Occipital lobe (tissue), 2 donors: ENCODE measurements around the gene RANBP10. TPM values are rescaled to one million over a fixed set of nuclear protein-coding genes. Genes with fewer than 3 reads are reported as not detected.
"Not testable (repeated sequence)": the region's sequence is repeated elsewhere in the genome, so short reads cannot be mapped to it uniquely, and the experiment has no call there.

Experiments
- DNase-seq: peaks from one replicate; lab custom pipeline; 2025; lab: John Stamatoyannopoulos, UW
- total RNA-seq: library from RNA; depleted of rRNA; stranded (reverse); fragments of >200 nt; gene quantifications from one replicate; pipeline ENCODE4 v1.2.3, GENCODE V29; 2014

Gene RANBP10
- total RNA-seq = 4.4 TPM

DNA sequence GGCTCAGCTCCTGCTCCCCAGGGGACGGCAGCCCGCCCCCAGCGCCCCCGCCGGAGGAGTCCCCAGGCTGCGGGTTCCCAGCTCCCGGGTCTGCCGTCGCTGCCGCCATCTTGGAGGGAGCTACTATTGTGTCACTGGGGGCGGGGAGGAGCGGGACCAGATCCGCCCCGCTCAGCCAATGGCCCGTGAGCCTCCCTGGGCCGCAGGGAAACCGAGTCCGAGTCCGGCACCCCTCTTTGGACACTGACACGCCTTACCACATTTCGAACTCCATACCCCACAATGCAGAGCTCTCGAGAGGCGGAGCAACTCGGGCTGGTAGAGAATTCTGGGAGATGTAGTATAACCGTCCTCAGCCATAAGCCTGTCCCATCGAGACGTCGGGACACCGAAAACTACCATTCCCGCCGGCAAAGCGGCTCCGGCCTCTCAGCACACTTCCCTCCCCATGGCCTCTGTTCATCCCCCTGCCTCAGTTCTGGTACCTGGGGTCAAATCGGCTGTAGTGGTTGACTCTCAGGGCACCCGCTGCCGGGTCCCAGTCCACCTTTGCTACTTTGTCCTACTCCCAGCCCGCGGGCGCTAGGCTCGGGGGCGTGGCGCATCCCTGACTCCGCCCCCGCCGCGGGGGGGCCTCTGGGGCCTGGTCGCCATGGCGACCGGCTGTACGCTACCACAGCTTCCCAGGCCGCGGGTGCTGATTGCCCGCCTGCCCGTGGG is at the start of gene RANBP10, which contains the start of gene TSNAXIP1:
TSS of gene RANBP10 (minus strand) at position 133 of the 720 bp plus-strand sequence. CDS start at position 109, 24 bp downstream.
TSS of gene TSNAXIP1 (plus strand) at position 462 of the 720 bp plus-strand sequence. CDS start 261 bp downstream, outside the sequence.
- peak; percentile 99 for DNase-seq

DNA sequence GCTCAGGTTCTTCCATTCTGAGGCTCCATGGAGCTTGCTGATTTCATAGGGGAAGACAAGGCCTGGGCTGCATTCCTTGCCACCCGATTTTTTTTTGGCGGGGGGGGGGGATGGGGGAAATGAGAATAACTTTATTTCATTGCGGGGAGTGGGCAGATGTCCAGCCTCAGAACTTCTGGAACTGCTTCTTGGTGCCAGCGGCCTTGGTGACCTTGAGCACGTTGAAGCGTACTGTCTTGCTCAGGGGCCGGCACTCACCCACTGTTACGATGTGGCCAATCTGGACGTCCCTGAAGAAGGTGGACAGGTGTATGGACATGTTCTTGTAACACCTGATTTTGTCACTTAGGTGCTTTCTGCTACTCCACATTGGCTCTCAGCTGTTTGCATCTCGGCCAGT is 49.4 kb upstream of the RANBP10 start:
- no peak for DNase-seq

DNA sequence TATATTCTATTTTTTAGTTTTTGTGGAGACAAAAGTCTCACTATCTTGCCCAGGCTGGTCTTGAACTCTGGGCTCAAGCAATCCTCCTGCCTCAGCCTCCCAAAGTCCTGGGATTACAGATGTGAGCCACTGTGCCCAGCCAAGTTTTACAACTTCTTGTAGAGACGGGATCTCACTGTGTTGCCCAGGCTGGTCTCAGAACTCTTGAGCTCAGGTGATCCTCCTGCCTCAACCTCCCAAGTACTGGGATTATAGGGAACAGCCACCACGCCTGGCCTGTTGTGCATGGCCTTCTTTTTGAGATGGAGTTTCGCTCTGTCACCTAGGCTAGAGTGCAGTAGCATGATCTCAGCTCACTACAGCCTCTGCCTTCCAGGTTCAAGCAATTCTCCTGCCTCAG is 47.3 kb upstream of the RANBP10 start:
- DNase-seq = no peak

DNA sequence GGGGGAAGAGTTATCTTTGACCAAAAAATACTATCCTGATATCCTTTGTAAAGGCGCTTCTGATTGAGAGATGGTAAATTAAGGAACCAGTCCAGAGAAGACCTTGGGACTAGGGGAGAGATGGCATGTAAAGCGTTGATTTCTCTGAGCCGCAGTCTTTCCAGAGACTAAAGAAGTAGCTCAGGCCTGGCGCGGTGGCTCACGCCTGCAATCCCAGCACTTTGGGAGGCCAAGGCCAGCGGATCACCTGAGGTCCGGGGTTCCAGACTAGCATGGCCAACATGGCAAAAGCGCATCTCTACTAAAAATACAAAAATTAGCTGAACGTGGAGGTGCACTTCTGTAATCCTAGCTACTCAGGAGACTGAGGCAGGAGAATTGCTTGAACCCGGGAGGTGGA is 41.8 kb upstream of the RANBP10 start:
- no peak for DNase-seq

DNA sequence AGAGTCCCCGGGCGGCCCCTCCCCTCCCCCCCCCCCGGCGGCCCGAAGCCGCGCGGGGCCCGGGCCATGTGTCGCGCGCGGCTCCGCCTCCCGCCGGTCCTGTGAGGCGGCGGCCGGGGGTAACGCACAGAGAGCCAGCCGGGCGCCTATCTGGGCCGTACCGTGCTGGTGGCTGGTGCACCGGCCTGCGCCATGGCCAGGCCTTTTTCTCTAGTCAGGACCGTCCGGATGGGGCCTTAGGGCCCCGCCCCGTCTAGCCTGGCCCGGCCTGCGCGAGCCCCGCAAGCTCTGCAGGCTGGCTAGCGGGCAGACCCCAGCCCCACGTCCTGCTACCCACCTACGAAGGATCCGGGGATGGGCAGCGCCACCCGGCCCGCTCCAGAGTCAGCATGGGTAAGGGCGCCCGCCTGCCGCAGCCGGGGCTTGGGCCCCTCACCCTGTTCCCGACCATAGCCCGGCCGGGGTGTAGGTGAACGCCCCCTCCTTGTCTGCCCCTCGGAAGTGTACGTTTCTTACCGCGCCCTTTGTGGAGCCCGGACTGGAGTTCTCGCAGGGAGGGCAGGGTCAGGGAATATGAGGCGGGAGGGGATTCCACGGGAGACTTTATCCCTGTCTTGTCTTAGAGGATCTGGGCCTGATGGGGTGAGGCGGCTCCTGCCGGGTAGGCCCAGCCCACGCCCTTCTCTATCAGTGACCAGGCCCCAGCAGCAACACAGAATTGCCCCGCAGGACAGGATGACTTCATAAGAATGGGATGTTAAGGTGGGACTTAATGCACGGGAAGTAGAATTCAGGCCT is 40.9 kb upstream of the RANBP10 start, which contains the start of gene CENPT:
TSS of gene CENPT (minus strand) at position 630 of the 798 bp plus-strand sequence. CDS start 13,834 bp downstream, outside the sequence.
- DNase-seq = no peak

DNA sequence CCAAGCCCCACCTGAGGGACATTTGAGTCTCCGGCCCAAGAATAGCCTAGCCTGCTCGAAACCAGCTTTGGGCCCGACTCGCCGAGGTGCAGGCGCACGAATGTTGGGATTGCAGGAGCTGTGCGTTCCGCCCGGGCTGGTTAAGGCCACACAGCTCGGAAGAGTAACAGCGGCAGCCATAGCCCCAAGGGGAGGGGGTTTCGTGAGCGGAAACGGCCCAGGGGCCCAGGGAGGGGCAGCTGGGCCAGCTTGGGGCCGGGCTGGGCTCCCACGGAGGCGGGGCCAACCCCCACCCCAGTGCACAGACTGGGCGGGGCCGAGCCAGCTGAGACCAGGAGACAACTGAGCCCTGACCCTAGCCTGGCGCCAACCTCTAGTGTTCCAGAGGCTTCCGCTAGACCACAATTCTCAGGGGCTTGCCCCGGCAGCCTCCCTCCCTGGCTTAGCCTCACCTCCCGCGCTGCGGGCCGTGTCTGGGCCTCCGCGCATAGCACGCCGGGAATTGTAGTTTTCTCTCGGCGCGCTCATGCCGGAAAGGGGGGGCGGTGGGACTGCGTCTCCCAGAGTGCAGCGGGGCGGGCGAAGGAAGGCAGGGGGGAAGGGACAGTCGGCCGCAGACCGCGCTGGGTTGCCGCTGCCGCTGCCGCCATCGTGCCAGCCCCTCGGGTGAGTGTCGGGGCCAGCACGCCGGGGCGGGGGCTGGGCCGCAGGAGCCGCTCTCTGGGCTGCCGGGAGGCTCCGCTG is 40.1 kb upstream of the RANBP10 start, which contains the start of gene NUTF2:
TSS of gene NUTF2 (plus strand) at position 614 of the 744 bp plus-strand sequence. CDS start 18,198 bp downstream, outside the sequence.
- DNase-seq = peak; percentile 91

DNA sequence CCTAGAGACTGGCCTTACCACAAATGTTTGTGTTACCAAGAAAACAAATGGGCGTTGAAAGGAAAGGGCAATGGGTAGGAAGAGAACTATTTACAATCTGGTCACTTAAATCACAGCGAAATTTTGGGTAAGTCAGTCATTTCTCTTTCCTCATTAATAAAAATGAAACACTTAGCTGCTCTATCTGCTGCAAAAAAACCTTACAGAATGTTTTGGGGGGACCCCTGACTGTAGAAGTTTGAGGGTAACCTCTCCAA is 39.6 kb upstream of the RANBP10 start:
- no peak for DNase-seq

DNA sequence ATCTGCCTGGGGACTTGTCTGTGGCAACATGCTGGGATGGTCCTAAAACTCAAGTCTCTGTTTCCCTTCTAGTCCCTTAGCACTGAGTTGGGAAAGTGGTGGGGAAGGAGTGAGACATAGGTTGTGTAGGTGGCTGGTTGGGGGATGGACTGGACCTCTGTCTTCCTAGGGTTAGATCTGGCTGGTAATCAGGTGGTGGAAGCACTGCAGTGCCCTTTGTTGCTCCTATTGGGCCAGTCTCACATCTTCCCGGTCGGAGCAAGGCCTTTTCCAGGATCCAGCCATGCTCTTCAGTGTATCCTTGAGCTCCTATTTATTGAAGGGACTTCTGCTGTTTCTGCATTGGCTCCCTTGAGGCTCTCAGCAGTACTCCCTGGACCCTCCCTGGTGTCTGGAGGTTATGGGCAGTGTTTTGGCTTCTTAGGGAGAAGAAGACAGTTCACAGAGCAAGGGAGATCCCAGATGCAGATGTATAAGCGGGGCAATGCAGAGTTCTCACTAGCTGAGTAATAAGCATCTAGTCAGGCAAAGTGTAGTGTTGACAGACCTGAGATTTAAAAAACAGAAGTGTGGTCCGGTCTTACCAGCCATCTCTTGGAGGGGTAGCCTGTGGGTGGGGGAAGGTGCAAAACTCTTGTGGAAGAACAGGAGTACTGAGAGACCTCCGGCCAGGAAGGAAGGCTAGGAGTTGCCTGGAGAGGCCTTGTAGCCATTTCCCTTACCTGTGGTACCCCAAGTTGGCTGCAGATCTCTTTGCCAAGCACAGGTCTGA is 39.1 kb upstream of the RANBP10 start:
- no peak for DNase-seq

DNA sequence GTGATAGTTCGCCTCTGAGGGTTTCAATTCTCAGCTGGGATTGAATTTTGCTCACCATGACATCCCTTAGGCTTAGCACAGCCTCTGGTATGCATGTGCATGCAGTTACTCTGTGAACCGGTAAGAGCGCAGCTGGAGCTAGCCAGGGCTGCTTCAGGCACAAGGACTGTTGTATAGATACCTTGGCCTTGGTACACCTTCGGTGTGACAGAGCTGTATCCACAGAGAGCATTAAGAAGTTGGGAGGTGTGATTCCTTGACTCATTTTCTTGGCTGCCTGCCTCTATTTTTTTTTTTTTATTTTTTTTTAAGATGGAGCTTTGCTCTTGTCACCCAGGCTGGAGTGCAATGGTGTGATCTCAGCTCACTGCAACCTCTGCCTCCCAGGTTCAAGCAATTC is 38.1 kb upstream of the RANBP10 start:
- no peak for DNase-seq

DNA sequence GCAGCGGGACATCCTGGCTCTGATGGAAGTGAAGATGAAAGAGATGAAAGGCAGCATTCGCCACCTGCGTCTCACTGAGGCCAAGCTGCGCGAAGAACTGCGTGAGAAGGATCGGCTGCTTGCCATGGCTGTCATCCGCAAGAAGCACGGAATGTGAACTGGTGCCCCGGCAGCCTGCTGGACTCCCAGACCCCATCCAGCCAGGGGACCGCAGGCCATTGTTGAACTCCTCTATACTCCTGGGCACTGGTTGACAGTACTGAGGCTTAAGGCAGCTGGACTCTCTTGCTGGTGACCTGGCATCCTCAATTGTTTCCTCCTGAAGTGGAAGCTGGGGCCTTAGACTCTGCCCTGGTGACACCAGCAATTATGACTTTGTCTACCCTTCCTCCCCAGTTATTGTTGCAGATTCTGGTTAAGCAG is 37.0 kb upstream of the RANBP10 start:
- no peak for DNase-seq

DNA sequence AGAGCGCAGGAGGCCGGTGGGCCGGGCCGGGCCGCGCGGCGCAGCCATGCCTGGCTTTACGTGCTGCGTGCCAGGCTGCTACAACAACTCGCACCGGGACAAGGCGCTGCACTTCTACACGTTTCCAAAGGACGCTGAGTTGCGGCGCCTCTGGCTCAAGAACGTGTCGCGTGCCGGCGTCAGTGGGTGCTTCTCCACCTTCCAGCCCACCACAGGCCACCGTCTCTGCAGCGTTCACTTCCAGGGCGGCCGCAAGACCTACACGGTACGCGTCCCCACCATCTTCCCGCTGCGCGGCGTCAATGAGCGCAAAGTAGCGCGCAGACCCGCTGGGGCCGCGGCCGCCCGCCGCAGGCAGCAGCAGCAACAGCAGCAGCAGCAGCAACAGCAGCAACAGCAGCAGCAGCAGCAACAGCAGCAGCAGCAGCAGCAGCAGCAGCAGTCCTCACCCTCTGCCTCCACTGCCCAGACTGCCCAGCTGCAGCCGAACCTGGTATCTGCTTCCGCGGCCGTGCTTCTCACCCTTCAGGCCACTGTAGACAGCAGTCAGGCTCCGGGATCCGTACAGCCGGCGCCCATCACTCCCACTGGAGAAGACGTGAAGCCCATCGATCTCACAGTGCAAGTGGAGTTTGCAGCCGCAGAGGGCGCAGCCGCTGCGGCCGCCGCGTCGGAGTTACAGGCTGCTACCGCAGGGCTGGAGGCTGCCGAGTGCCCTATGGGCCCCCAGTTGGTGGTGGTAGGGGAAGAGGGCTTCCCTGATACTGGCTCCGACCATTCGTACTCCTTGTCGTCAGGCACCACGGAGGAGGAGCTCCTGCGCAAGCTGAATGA is 36.4 kb upstream of the RANBP10 start:
- peak; percentile 70 for DNase-seq

DNA sequence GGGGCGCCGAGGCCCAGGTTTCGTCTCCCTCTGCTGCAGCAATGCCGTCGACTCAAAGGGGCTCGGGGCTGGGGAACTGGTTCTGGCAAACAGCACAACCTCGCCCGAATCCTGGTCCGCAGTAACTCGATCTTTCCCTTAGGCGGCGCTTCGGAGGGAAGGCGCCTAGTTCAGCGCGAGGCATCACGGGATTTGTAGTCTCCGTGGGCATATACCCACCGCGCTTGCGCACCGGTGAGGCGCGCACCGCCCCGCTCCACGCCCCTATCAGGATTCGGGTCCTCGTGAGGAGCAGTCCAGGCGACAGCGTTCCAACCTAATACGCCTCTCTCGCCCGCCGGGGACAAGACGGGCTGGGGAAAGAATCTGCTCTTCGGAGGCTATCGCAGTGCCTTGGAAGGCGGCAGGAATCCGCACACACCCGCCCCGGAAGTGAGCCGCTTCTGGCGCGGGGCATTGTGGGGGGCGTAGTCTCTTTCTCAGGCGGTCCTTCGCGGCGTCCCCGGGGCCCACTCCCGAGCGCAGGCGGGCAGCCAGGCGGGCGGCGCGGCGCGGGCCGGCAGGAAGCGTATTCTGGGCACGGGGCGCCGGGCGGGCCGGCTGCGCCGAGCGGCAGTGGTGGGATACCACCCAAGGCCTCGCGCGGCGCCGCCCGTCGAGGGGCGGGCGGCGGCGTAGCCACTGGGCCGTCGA is 35.6 kb upstream of the RANBP10 start, which contains the start of gene THAP11:
TSS of gene THAP11 (plus strand) at position 505 of the 693 bp plus-strand sequence. CDS start 235 bp downstream, outside the sequence.
- peak; percentile 87 for DNase-seq

DNA sequence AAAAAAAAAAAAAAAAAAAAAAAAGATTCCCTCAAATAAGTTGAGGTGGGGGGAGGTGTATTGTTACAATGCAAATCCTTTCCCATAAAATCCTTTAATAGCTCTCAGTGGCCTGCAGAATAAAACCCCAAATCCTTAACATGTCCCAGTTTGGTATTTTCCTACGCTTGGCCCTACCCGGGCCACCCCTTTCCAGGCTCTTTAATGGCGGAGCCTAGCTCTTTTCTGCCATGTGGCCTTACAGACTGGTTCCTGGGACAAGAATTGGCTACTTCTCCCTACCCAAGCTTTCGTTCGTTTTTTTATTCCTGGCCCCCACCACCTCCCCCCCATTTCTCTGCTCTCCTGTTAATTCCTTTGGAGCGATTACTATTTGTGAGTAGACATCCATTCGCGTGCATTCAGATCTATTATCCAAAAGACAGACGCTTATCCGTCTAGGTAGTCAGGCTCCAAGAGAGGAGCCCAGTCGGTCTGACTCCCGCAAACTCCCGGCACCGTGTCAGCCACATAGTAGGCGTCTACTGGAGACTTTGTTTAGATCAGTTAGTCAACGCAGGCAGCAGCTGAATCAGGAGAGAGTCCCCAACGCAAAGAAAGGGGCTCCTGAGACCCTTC is 34.9 kb upstream of the RANBP10 start:
- no peak for DNase-seq

DNA sequence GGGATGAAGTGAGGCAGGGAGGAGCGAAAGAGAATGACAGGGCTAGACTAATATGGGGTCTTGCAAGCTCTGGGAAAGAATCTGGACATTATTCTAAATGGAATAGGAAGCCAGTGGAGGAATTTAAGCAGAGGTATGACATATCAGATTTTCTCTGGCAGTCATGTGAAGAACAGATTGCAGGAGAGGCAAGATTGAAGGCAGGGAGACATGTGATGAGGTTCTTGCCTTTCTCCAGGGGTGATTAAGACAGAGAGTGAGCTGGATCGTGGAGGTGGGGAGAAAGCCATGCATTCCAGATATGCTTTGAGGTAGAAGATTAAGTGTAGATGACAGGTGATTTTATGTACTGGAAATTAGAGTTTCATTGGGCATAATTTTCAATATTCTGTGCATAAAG is 31.5 kb upstream of the RANBP10 start:
- DNase-seq = no peak

DNA sequence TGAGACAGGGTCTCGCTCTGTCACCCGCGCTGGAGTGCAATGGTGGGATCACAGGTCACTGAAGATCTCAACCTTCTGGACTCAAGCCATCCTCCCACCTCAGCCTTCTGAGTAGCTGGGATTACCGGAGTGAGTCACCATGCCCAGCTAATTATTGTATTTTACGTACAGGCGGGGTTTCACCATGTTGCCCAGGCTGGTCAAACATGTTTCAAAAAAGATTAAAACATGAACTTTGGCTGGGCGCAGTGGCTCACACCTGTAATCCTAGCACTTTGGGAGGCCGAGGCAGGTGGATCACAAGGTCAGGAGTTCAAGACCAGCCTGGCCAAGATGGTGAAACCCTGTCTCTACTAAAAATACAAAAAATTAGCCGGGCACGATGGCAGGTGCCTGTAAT is 30.8 kb upstream of the RANBP10 start:
- not testable (repeated sequence) for DNase-seq

DNA sequence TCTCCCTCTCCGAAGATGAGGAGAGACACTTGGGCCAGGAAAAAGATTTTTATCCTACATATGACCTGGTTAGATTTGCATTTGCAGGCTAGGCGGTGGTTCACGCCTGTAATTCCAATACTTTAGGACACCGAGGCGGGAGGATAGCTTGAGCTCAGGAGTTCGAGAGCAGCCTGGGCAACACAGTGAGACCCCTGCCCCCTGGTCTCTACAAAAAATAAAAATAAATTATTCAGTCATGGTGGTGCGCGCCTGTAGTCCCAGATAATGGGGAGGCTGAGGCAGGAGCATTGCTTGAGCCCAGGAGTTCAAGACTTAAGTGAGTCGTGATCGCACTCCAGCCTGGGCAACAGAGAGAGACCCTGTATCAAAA is 27.9 kb upstream of the RANBP10 start:
- DNase-seq = no peak

DNA sequence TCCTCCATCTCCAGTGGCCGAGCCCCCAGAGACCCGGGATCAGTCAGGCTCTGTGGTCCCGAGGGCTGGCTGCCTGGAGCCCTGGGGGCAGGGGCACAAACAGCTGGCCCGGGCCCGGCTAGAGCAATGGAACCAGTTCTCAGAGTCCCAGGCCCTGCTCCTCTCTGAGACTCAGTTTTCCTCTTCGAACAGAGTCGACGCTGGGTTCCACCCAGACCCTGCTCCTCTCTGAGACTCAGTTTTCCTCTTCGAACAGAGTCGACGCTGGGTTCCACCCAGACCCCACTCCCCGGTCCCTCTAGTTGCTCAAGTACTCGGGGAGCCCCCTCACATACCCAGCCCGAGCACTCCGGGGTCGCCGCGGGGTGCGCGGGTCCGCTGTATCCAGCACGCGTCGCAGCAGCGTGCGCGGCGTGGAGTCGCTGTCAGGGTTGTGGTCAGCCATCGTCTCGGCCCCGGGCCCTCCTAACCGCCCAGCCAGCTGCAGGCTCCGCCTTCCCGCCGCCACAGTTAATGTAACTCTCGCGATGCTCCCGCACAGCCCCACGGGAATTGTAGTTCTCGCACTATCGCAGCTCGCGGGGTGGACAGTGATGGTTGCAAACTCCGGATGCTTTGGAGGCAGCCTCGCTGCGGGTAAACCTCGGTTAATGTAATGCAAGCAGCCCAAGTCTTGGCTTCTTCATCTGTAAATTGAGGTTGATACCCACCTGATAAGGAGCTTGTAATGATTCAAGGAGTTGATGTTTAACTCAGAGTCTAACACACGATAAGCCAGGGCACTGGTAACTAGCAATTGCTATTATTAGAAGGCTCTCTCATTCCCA is 27.3 kb upstream of the RANBP10 start:
- peak; percentile 87 for DNase-seq

DNA sequence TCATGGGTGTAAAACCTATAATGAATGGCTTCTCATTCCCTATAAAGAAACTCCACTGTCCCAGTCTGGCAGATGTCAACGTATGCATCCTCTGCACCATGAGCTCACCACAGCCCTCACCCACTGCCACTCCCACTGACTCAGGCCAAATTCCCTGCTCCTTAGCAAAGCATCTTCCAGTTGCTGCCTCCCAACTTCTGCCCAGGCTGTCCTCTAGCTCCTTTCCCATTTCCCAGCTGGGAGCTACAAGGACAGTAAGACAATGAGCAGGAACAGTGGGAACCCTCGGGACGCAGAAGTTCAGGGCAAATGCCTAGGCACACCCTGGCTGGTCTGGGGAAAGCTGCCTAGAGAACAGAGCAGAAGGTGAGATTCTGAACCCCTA is 26.7 kb upstream of the RANBP10 start:
- no peak for DNase-seq
